A673 (cell line): Measurements from ENCODE around the gene AQP12A.
"Not testable (repeated sequence)": the region's sequence is repeated elsewhere in the genome, so short reads cannot be mapped to it uniquely, and the experiment has no call there.

Source experiments
- EZH2 ChIP-seq: fragments of 200-600 bp; sonication (generic); IDR thresholded peaks from 2 replicates; pipeline ENCODE4 v1.6.1; 2017; ENCODE audit warnings: borderline replicate concordance, low read depth, mild to moderate bottlenecking, mixed read lengths, antibody characterized with exemption, low read length; ENCODE audit not compliant: poor library complexity, severe bottlenecking
- TF ChIP-seq, protein P1 (sequence below): fragments of 300-800, 200-600 bp; sonication (generic); conservative IDR thresholded peaks from 2 replicates; pipeline ENCODE4 v1.5.1; 2017; ENCODE audit warnings: low read depth, mild to moderate bottlenecking, antibody characterized with exemption, low read length, moderate library complexity, mixed read lengths

DNA sequence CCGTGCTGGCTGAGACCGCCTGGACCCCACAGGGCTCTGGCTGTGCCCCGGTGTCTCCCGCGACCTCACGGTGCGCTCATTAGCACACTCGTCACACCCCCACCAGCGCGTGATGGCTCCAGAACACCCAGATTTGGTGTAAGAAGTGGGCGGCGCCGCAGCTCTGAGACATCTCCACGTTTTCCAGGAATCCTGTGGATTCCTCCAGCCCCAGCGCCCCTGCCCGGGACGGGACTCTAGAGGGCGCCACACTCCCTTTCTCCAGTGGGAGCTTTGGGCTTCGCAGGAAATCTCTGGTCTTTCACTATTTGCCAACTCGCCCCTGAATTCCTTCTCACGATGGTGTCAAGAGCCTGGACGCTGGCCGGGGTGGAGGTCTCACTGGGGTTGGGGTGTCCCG lies 16.3 kb upstream of the AQP12A start:
- TF ChIP-seq, protein P1, sequence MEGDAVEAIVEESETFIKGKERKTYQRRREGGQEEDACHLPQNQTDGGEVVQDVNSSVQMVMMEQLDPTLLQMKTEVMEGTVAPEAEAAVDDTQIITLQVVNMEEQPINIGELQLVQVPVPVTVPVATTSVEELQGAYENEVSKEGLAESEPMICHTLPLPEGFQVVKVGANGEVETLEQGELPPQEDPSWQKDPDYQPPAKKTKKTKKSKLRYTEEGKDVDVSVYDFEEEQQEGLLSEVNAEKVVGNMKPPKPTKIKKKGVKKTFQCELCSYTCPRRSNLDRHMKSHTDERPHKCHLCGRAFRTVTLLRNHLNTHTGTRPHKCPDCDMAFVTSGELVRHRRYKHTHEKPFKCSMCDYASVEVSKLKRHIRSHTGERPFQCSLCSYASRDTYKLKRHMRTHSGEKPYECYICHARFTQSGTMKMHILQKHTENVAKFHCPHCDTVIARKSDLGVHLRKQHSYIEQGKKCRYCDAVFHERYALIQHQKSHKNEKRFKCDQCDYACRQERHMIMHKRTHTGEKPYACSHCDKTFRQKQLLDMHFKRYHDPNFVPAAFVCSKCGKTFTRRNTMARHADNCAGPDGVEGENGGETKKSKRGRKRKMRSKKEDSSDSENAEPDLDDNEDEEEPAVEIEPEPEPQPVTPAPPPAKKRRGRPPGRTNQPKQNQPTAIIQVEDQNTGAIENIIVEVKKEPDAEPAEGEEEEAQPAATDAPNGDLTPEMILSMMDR = not testable (repeated sequence)
- not testable (repeated sequence) for TF ChIP-seq EZH2
